GM19099 (cell line): ENCODE data around the gene LYPD6.

Source experiments
- POLR2A ChIP-seq: IDR thresholded peaks from 3 replicates; pipeline ENCODE4 v1.6.1; 2011; ENCODE audit warnings: low read depth; ENCODE audit not compliant: insufficient read length; ENCODE audit errors: extremely low read depth

Gene LYPD6

DNA sequence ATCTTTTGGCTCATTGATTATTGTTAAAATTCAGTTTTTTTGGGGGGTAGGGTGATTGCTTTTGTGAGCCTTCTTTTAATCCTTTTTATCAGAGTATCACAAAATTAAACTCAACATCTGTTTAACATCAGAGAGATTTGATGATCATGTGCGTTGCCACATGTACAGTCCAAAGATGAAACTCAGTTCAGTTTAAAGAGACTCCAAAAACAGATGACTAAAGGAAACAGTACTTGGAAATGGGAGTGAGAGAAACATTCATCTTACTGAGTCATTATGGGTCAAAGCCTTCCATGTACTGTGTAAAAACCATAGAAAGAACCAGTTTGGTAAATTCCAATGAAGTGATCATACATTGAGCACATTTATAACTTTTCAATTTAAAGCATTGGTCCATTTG lies 53.0 kb downstream of the LYPD6 start:
- no peak for TF ChIP-seq POLR2A

GRCh38 chr2:149385350-149385749 lies 55.0 kb downstream of the LYPD6 start:
- TF ChIP-seq POLR2A = no peak

- no peak for TF ChIP-seq POLR2A
Observed at GRCh38 chr2:149387411-149387810, 57.0 kb downstream of the LYPD6 start.

DNA sequence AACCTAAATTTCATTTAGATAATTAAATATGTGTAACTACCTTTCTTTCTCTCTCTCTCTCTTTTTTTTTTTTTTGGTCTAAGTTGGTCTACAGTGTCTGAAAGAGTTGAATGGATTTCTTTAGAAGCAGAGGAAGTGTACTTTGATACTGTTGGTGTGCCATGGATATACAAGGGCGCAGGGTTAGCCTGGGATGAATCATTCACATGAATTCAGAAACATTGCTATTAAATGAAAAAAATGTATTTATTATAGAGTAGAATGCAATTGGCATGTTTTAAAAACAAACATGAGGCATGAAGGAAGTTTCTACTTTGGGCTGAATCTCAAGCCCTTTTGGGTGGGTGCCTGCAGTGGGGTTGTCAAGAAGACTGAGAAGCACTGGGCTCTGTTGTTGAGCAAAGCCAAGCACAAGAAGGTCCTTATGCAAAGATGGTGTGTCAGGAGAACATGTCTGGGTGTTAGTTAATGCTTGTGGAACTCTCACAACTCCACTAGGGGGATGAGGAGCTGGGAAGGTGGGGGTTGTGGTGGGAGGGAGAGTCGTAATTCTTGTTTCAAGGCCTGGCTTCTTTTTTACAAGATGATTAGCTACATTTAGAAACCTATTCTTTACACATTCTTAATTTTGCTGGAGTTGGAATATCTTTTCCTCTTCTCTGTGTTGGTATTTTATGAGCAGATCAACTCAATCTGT lies 57.9 kb downstream of the LYPD6 start:
- no peak for TF ChIP-seq POLR2A

DNA sequence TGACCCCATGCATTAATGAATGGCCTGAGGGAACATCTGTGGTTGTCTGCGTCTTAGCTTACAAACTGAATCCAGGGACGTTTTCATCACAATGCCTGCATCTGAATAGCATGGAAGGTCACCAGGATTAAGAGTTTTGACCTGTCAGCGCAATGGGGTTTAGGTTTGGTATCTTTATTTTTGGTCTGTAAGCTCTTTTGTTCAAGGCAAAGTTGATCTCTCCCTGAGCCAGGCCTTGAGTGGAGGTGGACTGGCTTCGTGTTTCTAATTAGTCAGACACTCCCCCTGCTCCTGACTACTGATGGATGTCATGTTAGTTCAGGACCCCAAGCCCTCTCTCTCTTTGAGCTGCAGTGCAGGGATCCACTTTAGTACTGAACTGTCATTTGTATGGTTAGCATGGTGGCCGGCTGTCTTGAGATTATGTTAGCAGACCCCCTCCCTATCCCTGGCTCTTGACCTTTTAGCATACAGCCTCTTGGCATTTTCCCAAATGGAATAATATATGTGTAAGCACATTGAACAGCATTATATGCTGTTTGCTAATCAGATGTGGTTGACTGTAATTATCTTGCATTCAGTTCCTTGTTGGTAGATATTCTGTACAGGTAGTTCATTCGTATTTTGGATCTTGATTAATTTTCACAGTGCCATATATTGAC lies 59.2 kb downstream of the LYPD6 start:
- TF ChIP-seq POLR2A = no peak

DNA sequence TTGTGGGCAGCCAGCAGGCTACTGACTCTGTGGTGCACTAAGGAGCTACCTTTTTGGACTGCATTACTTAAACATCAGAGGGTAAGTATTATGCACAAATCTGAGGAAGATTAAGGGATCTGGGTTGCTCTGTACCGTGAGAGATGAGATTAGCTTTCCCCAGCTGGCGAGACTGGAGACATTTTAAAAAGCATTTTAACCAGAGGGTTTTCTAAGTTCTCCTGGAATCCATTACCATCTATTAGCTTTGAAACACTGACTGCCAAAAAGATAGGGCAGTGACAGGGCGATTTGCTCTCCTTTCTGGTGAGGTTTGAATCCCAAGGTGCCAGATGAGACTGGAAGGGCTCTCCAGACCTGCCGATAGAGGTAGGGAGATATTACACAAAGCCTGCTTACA lies 63.2 kb downstream of the LYPD6 start:
- TF ChIP-seq POLR2A = no peak

GRCh38 chr2:149394864-149395263 lies 64.5 kb downstream of the LYPD6 start:
- no peak for TF ChIP-seq POLR2A

DNA sequence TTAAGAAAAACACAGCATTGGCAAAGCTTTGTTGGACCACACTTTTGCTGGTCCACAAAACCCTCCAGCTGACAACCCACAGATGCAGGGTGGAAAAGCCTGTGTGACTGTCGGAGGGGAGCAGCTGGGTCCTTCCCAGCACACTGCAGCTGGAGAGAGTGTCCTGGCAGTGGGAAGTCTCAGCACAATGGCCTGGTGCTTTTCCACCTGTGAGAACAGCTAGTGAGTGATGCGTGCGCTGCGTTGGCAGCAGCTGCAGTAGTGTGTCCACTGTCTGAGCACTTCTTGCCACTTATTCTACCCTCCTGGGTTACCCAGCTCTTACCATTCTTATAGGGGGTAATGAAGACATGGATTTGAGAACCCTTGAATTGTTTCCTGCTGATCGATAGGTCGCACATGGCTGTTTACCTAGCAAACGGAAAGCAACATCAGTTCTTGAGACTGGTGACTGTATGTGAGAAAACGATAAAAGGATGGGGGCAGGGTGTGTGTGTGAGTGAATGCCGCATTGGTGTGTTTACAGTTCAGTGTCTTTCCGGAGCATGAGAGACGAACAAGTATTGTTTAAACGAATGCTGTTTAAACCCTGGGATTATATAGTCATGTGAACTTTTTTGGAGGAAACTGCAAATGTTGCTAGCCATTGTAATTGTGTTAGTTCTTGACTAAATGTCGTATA lies 69.7 kb downstream of the LYPD6 start:
- TF ChIP-seq POLR2A = no peak

DNA sequence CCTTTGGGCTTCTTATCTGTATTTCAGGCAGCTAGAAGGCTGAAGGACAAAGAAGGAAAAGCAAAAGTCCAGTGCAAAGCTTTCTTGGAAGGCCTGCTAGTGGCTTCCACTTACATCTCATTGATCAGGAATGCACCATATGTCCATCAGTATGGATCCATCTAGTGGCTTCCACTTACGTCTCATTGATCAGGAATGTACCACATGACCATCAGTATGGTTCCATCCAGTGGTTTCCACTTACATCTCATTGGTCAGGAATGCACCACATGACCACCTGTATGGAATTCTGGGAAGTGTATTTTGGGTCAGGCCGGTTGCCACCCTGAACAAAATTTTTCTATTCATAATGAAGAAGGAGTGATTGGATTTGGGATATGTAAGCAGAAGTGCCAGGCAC lies 70.6 kb downstream of the LYPD6 start:
- no peak for TF ChIP-seq POLR2A

- no peak for TF ChIP-seq POLR2A
Observed at GRCh38 chr2:149409506-149409905, 79.1 kb downstream of the LYPD6 start.

GRCh38 chr2:149410701-149411484 lies 80.5 kb downstream of the LYPD6 start:
- no peak for TF ChIP-seq POLR2A

DNA sequence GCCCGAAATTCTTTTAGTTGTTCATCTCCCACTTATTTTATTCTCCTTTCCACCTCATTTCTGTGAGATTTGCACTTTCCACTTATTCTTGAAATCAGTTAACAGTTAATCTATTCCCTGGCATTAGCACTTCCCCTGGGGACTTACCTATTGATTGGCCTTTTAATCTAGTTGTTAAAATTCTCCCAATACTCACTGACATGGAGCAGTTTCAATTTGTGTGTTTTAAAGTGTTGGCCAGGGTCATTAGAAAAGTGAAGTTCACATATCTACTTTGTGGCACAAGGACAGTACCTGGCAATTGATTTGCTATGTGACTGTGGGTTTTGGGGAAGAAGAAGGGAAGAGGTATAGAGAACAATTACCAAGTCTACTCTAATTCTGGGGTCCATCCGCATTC lies 83.1 kb downstream of the LYPD6 start:
- TF ChIP-seq POLR2A = no peak

DNA sequence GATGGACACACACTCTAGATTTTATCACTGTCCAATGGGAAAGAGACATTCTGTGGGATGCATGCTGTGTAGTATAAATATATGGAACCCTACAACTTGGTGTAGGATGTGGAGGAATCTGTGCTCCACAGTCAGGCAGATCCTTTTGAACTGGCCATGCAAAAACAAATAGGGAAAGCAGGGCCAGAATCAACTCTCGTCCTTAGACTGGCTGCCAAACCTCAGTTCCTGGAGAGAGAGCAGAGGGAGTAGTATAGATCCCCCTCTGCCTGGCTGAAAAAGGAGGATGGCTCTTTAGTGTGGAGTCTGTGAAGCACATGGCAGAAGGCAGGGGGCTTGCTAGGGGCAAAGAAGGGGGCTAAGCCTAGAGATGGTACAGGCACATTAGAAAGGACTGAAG lies 84.7 kb downstream of the LYPD6 start:
- TF ChIP-seq POLR2A = no peak

- no peak for TF ChIP-seq POLR2A
Observed at GRCh38 chr2:149418065-149418464, 87.7 kb downstream of the LYPD6 start.

GRCh38 chr2:149420053-149420963 lies 89.9 kb downstream of the LYPD6 start:
- no peak for TF ChIP-seq POLR2A

- no peak for TF ChIP-seq POLR2A
Observed at GRCh38 chr2:149421791-149422190, 91.4 kb downstream of the LYPD6 start.
